CD14-positive monocyte (primary cell): ENCODE results near the gene COPS9. TPM values are rescaled to one million over a fixed set of nuclear protein-coding genes. Genes with fewer than 3 reads are reported as not detected.

Source experiments
- DNase-seq, 3 donors: peaks; one replicate each; pipeline ENCODE4 v3.0.0-alpha.2; 2011 to 2022
- H2AFZ ChIP-seq: 2 replicates; pipeline ENCODE4 v1.6.0; 2012; ENCODE audit warnings: mild to moderate bottlenecking, low read depth, low read length, inconsistent platforms; ENCODE audit not compliant: insufficient read depth, poor library complexity, severe bottlenecking
- H3K27ac ChIP-seq, 2 donors: 1 replicate in 1 of 2; 2 replicates in 1 of 2; pipeline ENCODE4 v1.5.1; 2012 to 2013; ENCODE audit warnings: low read length in 2 of 2, control low read depth in 1 of 2, inconsistent platforms in 1 of 2, low read depth in 1 of 2, mild to moderate bottlenecking in 1 of 2
- H3K27me3 ChIP-seq, 2 donors: one replicate each; pipeline versions ENCODE4 v1.6.0 to v1.6.1; 2011 to 2013; ENCODE audit warnings: low read length in 2 of 2; ENCODE audit not compliant: control insufficient read depth in 2 of 2, insufficient read depth in 2 of 2
- H3K36me3 ChIP-seq, 2 donors: replicated peaks in 1 of 2; 1 replicate in 1 of 2; 2 replicates in 1 of 2; pipeline versions ENCODE4 v1.5.1 to v1.6.1; 2012 to 2013; ENCODE audit warnings: low read length in 2 of 2, control low read depth in 1 of 2, inconsistent platforms in 1 of 2, mild to moderate bottlenecking in 1 of 2; ENCODE audit not compliant: insufficient read depth in 2 of 2, control insufficient read depth in 1 of 2
- H3K4me1 ChIP-seq, 2 donors: 1 replicate in 1 of 2; 2 replicates in 1 of 2; pipeline versions ENCODE4 v1.5.1 to v1.6.1; 2012 to 2013; ENCODE audit warnings: low read length in 2 of 2, control low read depth in 1 of 2, inconsistent platforms in 1 of 2, mild to moderate bottlenecking in 1 of 2, moderate library complexity in 1 of 2; ENCODE audit not compliant: insufficient read depth in 2 of 2, control insufficient read depth in 1 of 2
- H3K4me2 ChIP-seq: replicated peaks from 2 replicates; pipeline ENCODE3; 2012; ENCODE audit warnings: low read length, moderate library complexity, mild to moderate bottlenecking; ENCODE audit not compliant: poor library complexity, severe bottlenecking; ENCODE audit errors: extremely low read depth
- H3K4me3 ChIP-seq, 3 experiments: fragments of 200-600 bp in 1 of 3; sonication (generic) in 1 of 3; replicated peaks in 1 of 3; 1 replicate in 2 of 3; 2 replicates in 1 of 3; pipeline ENCODE4 v1.5.1; 2011 to 2013; ENCODE audit warnings: low read length in 3 of 3, mild to moderate bottlenecking in 3 of 3, control low read depth in 2 of 3, low read depth in 2 of 3, inconsistent platforms in 1 of 3, moderate library complexity in 1 of 3
- H3K79me2 ChIP-seq: 2 replicates; pipeline ENCODE4 v1.6.0; 2012; ENCODE audit warnings: mild to moderate bottlenecking, control low read depth, inconsistent platforms, low read length, moderate library complexity; ENCODE audit not compliant: insufficient read depth
- H3K9ac ChIP-seq: 2 replicates; pipeline ENCODE4 v1.6.0; 2017; ENCODE audit warnings: low read length, mild to moderate bottlenecking; ENCODE audit not compliant: insufficient read depth, poor library complexity, severe bottlenecking
- H3K9me3 ChIP-seq, 2 donors: replicated peaks in 1 of 2; 1 replicate in 1 of 2; 2 replicates in 1 of 2; pipeline versions ENCODE4 v1.5.1 to v1.6.1; 2012 to 2013; ENCODE audit warnings: low read length in 2 of 2, control low read depth in 1 of 2; ENCODE audit not compliant: control insufficient read depth in 1 of 2, insufficient read depth in 1 of 2
- H4K20me1 ChIP-seq: 2 replicates; pipeline ENCODE4 v1.6.0; 2012; ENCODE audit warnings: mild to moderate bottlenecking, low read length, control low read depth, moderate library complexity; ENCODE audit not compliant: insufficient read depth
- H3K27ac Mint-ChIP-seq, 7 donors: one replicate each; pipeline ENCODE4 v1.8.0; 2020; ENCODE audit warnings: mild to moderate bottlenecking in 7 of 7, mixed read lengths in 7 of 7, moderate library complexity in 6 of 7, inconsistent platforms in 2 of 7
- H3K27me3 Mint-ChIP-seq, 3 donors: one replicate each; pipeline ENCODE4 v1.8.0; 2021 to 2022; ENCODE audit warnings: low read depth in 3 of 3, mild to moderate bottlenecking in 3 of 3, mixed read lengths in 3 of 3, moderate library complexity in 3 of 3, inconsistent platforms in 1 of 3
- H3K36me3 Mint-ChIP-seq, 2 donors: one replicate each; pipeline ENCODE4 v1.8.0; 2020; ENCODE audit warnings: mixed read lengths in 2 of 2, inconsistent platforms in 1 of 2, mild to moderate bottlenecking in 1 of 2
- H3K4me1 Mint-ChIP-seq: one replicate; pipeline ENCODE4 v1.8.0; 2020; ENCODE audit warnings: mild to moderate bottlenecking, mixed read lengths
- H3K4me3 Mint-ChIP-seq, 2 donors: one replicate each; pipeline ENCODE4 v1.8.0; 2020; ENCODE audit warnings: mild to moderate bottlenecking in 2 of 2, mixed read lengths in 2 of 2, moderate library complexity in 1 of 2
- H3K9me3 Mint-ChIP-seq, 7 donors: one replicate each; pipeline ENCODE4 v1.8.0; 2020 to 2022; ENCODE audit warnings: mixed read lengths in 7 of 7, mild to moderate bottlenecking in 6 of 7, moderate library complexity in 6 of 7, inconsistent platforms in 2 of 7
- CTCF ChIP-seq: fragments of 200-600 bp; IDR thresholded peaks from one replicate; pipeline ENCODE4 v1.8.0; 2022; ENCODE audit warnings: antibody characterized with exemption, mild to moderate bottlenecking
- WGBS: methylation state at CpG from one replicate; pipeline ENCODE4 v1.1.5; 2013; ENCODE audit warnings: missing lambda C conversion rate; ENCODE audit not compliant: insufficient coverage; 5-methylcytosine and 5-hydroxymethylcytosine counted together
- intact Hi-C, 2 donors: fragments of 100-400 bp; cut with micrococcal nuclease; formaldehyde crosslinking; loops; one replicate each; pipeline versions ENCODE4 v1.15.0 to v1.15.1; 2023
- polyA plus RNA-seq, 3 donors: library from polyadenylated mRNA; depleted of rRNA in 1 of 3; unstranded in 2 of 3; stranded (reverse) in 1 of 3; fragments of 300-500 nt in 2 of 3; fragments of >200 nt in 1 of 3; fragmentation: Illumina TruSeq in 2 of 3; gene quantifications; 1 replicate in 2 of 3; 2 replicates in 1 of 3; pipeline ENCODE4 v1.2.3, GENCODE V29; 2012 to 2021

Gene COPS9
- polyA plus RNA-seq, 3 donors: 123 to 300 (median 268) TPM

DNA sequence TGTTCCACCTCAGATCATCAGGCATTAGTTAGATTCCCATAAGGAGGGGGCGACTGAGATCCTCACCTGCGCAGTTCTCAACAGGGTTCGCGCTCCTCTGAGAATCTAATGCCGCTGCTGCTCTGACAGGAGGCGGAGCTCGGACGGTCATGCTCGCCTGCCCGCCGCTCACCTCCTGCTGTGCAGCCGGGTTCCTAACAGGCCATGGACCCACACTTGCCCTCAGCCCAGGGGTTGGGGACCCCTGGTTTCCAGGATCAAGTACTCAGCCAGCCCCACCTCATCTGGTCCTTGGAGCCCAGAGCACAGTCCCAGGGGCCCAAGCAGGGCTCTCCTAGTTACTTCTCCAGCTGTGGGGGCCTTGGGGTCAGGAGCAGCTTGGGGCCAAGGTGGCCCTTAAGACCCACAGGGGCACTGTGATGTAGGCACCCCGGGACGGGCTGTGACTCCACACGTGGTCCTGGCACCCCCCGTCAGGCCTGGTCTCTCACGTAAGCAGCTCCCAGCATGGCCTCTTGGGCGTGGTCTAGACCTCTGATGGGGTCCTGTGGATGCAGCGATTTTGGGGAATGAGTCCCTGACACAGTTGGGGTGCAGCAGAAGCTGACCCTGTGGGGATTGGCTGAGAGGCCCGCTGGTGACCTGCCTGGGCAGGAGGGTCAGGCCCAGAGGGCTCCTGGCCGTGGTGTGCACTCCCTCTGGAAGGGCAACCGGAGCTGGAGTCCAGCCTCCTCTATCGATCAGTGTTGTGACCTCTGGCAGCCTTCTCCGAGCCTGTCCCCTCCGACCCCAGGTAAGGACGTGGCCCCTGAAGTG is 32.6 kb upstream of the COPS9 start:
- WGBS: 92% methylated on average over 26 of the region's 26 CpGs
- no peak for TF ChIP-seq CTCF
- DNase-seq: no peak

GRCh38 chr2:240168041-240168440 is 31.9 kb upstream of the COPS9 start:
- Mint-ChIP-seq H3K4me3 (no peak overlapping the region), H3K4me1 (no peaks in the 10 kb centered on the region), H3K9me3 (peaks cover 10 to 29% (median 17%) of the 10 kb centered on the region in 7 donors), H3K36me3 (no peaks in the 10 kb centered on the region), H3K27me3 (peaks cover 2 to 7% (median 2%) of the 10 kb centered on the region in 3 donors), H3K27ac (no peak overlapping the region)
- Histone ChIP-seq H3K4me3 (no peak overlapping the region), H3K4me1 (no peaks in the 10 kb centered on the region), H3K27me3 (no peaks in the 10 kb centered on the region), H2AFZ (no peak overlapping the region), H3K4me2 (no peak overlapping the region), H3K9ac (no peak overlapping the region), H3K27ac (no peak overlapping the region), H4K20me1 (no peaks in the 10 kb centered on the region), H3K9me3 (peaks cover 11 to 26% of the 10 kb centered on the region in 2 donors), H3K36me3 (no peaks in the 10 kb centered on the region), H3K79me2 (no peaks in the 10 kb centered on the region)
- intact Hi-C loops: no loop called here
- WGBS: 92% methylated on average over 17 of the region's 18 CpGs
- no peak for DNase-seq
- no peak for TF ChIP-seq CTCF

More for the DNA sequence above, 32.6 kb upstream of the COPS9 start:
- no peaks in the 10 kb centered on the region for H3K36me3 Mint-ChIP-seq
- no peak overlapping the region for H3K27ac Mint-ChIP-seq
- Histone ChIP-seq H3K79me2 (no peaks in the 10 kb centered on the region), H4K20me1 (no peaks in the 10 kb centered on the region), H3K27me3 (no peaks in the 10 kb centered on the region), H3K4me2 (no peak overlapping the region), H3K4me1 (no peaks in the 10 kb centered on the region), H3K27ac (no peak overlapping the region), H2AFZ (no peak overlapping the region), H3K9ac (no peak overlapping the region), H3K9me3 (peaks cover 11 to 26% of the 10 kb centered on the region in 2 donors), H3K36me3 (no peaks in the 10 kb centered on the region), H3K4me3 (no peak overlapping the region)
- H3K4me3 Mint-ChIP-seq: no peak overlapping the region
- H3K27me3 Mint-ChIP-seq: peaks cover 2 to 7% (median 5%) of the 10 kb centered on the region in 3 donors
- no peaks in the 10 kb centered on the region for H3K4me1 Mint-ChIP-seq
- peaks cover 10 to 26% (median 17%) of the 10 kb centered on the region in 7 donors for H3K9me3 Mint-ChIP-seq
- intact Hi-C loops: no loop called here
